DOHH2 (cell line): ENCODE measurements around the gene ANK3.

Source experiments
- H3F3A ChIP-seq: fragments of 200-600 bp; sonication (generic), shearing (Covaris generic); 2 replicates; pipeline ENCODE4 v1.6.0; 2016; ENCODE audit warnings: antibody characterized with exemption, mild to moderate bottlenecking; ENCODE audit not compliant: control insufficient read depth, insufficient read depth
- H3K27ac ChIP-seq: fragments of 200-600 bp; sonication (generic); 2 replicates; pipeline ENCODE4 v1.5.1; 2014; ENCODE audit warnings: low read depth, mild to moderate bottlenecking, low read length, moderate library complexity
- H3K27me3 ChIP-seq: fragments of 200-600 bp; sonication (generic); 2 replicates; pipeline ENCODE4 v1.6.1; 2014; ENCODE audit warnings: mild to moderate bottlenecking, low read length, mixed read lengths; ENCODE audit not compliant: control insufficient read depth
- H3K36me3 ChIP-seq: fragments of 200-600 bp; sonication (generic); 2 replicates; pipeline ENCODE4 v1.6.1; 2014; ENCODE audit warnings: mild to moderate bottlenecking, low read length, moderate library complexity, mixed read lengths; ENCODE audit not compliant: control insufficient read depth
- H3K4me1 ChIP-seq: fragments of 200-600 bp; sonication (generic); 2 replicates; pipeline ENCODE4 v1.6.1; 2014; ENCODE audit warnings: mild to moderate bottlenecking, low read length, mixed read lengths; ENCODE audit not compliant: control insufficient read depth
- H3K4me2 ChIP-seq: fragments of 200-600 bp; sonication (generic); 2 replicates; pipeline ENCODE4 v1.6.0; 2014; ENCODE audit warnings: mild to moderate bottlenecking, low read length, moderate library complexity
- H3K4me3 ChIP-seq: fragments of 200-600 bp; sonication (generic); 2 replicates; pipeline ENCODE4 v1.5.1; 2014; ENCODE audit warnings: mild to moderate bottlenecking, low read length, mixed read lengths
- H3K79me2 ChIP-seq: fragments of 200-600 bp; sonication (generic); 2 replicates; pipeline ENCODE4 v1.6.1; 2014; ENCODE audit warnings: mild to moderate bottlenecking, low read length, mixed read lengths; ENCODE audit not compliant: control insufficient read depth
- H3K9me2 ChIP-seq: fragments of 200-600 bp; sonication (generic); replicated peaks from 2 replicates; pipeline ENCODE4 v1.6.1; 2014; ENCODE audit warnings: mild to moderate bottlenecking, low read length, mixed read lengths; ENCODE audit not compliant: control insufficient read depth
- H3K9me3 ChIP-seq: fragments of 200-600 bp; sonication (generic); 2 replicates; pipeline ENCODE4 v1.6.1; 2014; ENCODE audit warnings: antibody characterized with exemption, low read length, mixed read lengths; ENCODE audit not compliant: control insufficient read depth, insufficient read depth
- H4K20me1 ChIP-seq: fragments of 200-600 bp; sonication (generic); 2 replicates; pipeline ENCODE4 v1.6.0; 2014; ENCODE audit warnings: low read depth, mild to moderate bottlenecking, antibody characterized with exemption, low read length, moderate library complexity; ENCODE audit not compliant: control insufficient read depth, insufficient read depth
- CTCF ChIP-seq: fragments of 200-600 bp; sonication (generic); IDR thresholded peaks from one replicate; pipeline ENCODE4 v1.5.1; 2014; ENCODE audit warnings: antibody characterized with exemption, mild to moderate bottlenecking, low read depth, low read length; ENCODE audit not compliant: poor library complexity, severe bottlenecking
- EZH2phosphoT487 ChIP-seq: fragments of 200-600 bp; sonication (generic); IDR thresholded peaks from 2 replicates; pipeline ENCODE4 v1.6.1; 2017; ENCODE audit warnings: borderline replicate concordance, mild to moderate bottlenecking, antibody characterized with exemption, low read length, moderate library complexity, mixed read lengths

The ANK3 gene

DNA sequence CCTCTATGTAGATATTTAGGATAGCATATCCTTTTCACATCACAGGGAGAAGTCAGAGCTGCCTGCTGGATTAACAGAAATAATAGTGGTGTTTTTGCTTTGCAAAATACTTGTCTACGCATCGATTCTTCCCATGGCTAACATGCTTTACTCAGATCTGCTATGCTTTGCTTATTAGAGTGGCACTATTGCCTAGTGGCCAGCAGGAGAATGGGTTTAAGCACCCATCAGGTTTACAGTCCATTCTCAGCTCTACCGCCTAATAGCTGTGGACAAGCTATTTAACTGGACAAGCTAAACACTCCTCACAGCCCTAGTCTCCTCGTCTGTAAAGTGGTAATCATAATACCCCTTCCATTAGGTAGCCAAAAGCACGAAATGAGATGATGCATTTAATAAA is 265.1 kb downstream of the ANK3 start:
- no peaks in the 10 kb centered on the region for H3K79me2 ChIP-seq
- peaks cover 8% of the 10 kb centered on the region; the same call in 1 of the 2 replicates for H3K36me3 ChIP-seq
- TF ChIP-seq EZH2phosphoT487 (no peak), CTCF (no peak)
- H3F3A ChIP-seq = no peaks in the 10 kb centered on the region
- no peaks in the 10 kb centered on the region for H3K9me3 ChIP-seq
- H3K4me2 ChIP-seq = no peak overlapping the region
- no peaks in the 10 kb centered on the region for H3K4me1 ChIP-seq
- no peak overlapping the region for H3K27ac ChIP-seq
- H3K27me3 ChIP-seq = no peaks in the 10 kb centered on the region
- H3K9me2 ChIP-seq = no peaks in the 10 kb centered on the region
- no peak overlapping the region for H3K4me3 ChIP-seq
- no peaks in the 10 kb centered on the region for H4K20me1 ChIP-seq

DNA sequence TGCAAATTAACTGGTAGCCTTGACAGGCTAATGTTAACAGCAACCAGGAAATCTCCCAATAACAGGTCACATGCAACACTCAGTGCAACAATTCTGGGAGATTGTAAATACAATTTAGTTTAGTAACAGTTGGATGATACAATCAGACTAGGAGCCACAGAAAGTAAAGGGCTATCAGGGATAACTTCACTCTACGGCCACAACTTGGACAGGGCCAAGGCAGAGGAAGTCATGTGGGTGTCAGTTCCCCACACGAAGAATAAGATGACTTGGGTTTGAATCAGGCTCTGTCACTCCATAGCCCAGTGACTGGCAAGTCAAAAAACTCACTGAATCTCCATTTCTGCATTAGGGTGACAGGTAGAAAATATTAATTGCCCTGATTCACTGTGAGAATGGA is 266.0 kb downstream of the ANK3 start:
- H3K4me2 ChIP-seq = no peak overlapping the region
- no peaks in the 10 kb centered on the region for H3F3A ChIP-seq
- TF ChIP-seq EZH2phosphoT487 (no peak), CTCF (no peak)
- no peak overlapping the region for H3K27ac ChIP-seq
- H3K4me3 ChIP-seq = no peak overlapping the region
- no peaks in the 10 kb centered on the region for H3K4me1 ChIP-seq
- H3K79me2 ChIP-seq = no peaks in the 10 kb centered on the region
- H3K27me3 ChIP-seq = no peaks in the 10 kb centered on the region
- no peaks in the 10 kb centered on the region for H3K9me3 ChIP-seq
- H4K20me1 ChIP-seq = no peaks in the 10 kb centered on the region
- H3K36me3 ChIP-seq = peaks cover 10% of the 10 kb centered on the region
- H3K9me2 ChIP-seq = no peaks in the 10 kb centered on the region

DNA sequence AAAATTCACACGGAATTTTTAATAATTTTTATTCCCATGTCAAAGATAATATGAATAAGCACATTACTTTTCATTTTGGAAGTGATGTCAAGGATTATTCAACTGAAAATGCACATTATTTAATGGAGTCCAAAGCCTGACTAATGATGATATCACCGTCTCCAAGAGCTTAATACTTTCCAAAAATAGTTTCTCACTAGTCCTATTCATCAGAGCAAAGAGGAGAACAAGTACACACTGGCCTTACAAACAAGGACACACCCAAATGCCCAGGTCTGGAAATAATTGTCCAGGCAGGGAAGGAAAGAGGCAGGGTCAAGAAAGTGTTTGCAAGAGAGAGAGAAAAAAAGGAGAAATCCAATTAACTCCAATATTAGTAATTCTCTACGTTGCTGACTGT is 266.5 kb downstream of the ANK3 start:
- H3K27ac ChIP-seq = no peak overlapping the region
- no peak overlapping the region for H3K4me3 ChIP-seq
- no peaks in the 10 kb centered on the region for H4K20me1 ChIP-seq
- TF ChIP-seq EZH2phosphoT487 = no peak
- TF ChIP-seq CTCF = no peak
- no peaks in the 10 kb centered on the region for H3K4me1 ChIP-seq
- H3K9me2 ChIP-seq = no peaks in the 10 kb centered on the region
- no peaks in the 10 kb centered on the region for H3K9me3 ChIP-seq
- no peaks in the 10 kb centered on the region for H3K27me3 ChIP-seq
- no peaks in the 10 kb centered on the region for H3F3A ChIP-seq
- peaks cover 9% of the 10 kb centered on the region for H3K36me3 ChIP-seq
- no peaks in the 10 kb centered on the region for H3K79me2 ChIP-seq
- no peak overlapping the region for H3K4me2 ChIP-seq

GRCh38 chr10:60122190-60122589 is 267.5 kb downstream of the ANK3 start:
- Histone ChIP-seq H3K4me1 (peaks cover 1% of the 10 kb centered on the region), H3K27ac (no peak overlapping the region), H3K9me2 (no peaks in the 10 kb centered on the region), H3K27me3 (no peaks in the 10 kb centered on the region), H3K4me3 (no peak overlapping the region), H3K4me2 (no peak overlapping the region), H3K79me2 (no peaks in the 10 kb centered on the region), H3K9me3 (no peaks in the 10 kb centered on the region), H4K20me1 (no peaks in the 10 kb centered on the region), H3F3A (0 out of 2 replicates have a peak, but pooled peaks cover 1% of the 10 kb centered on the region), H3K36me3 (peaks cover 6% of the 10 kb centered on the region)
- TF ChIP-seq CTCF (no peak), EZH2phosphoT487 (no peak)
